GM10248 (cell line): ENCODE data around the gene CLMN.

Source experiments
- CTCF ChIA-PET: fragments of 300-600 bp; sonication (Branson Sonifier 250); formaldehyde crosslinking; extraction: SDS; loops from one replicate; lab custom pipeline; 2021; ENCODE audit warnings: antibody characterized with exemption; lab: Yijun Ruan, JAX
- POLR2A ChIA-PET: fragments of 350-650 bp; sonication (Branson Sonifier 250); formaldehyde crosslinking; extraction: SDS; loops from one replicate; lab custom pipeline; 2020; ENCODE audit warnings: antibody characterized with exemption; lab: Yijun Ruan, JAX
- DNase-seq: peaks from one replicate; pipeline ENCODE4 v3.0.0; 2012; ENCODE audit errors: extremely low spot score
- TF ChIP-seq, protein P1 (sequence below): IDR thresholded peaks from 2 replicates; pipeline ENCODE4 v1.5.1; 2012; ENCODE audit warnings: mild to moderate bottlenecking, low read depth; ENCODE audit errors: extremely low read depth, missing control alignments, control extremely low read depth

Gene CLMN

DNA sequence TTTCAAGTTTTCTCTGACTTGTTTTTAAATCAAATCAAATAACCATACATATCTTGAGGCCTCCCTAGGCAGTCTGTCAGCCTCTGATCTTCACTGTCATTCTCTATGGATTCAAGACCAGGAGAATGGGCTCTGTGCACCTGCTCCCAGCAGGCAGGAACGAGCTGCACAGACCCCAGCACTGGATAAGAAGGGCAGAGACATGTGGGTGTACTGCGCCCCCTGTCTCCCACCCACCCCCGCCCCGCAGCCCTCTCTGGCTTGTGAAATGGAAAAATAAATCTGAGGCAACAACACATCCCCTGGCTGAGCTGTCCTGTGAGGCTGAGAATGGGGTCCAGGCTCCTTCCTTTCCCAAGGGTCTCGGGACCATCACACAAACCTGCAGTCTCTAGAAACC, 26.3 kb downstream of the CLMN start:
- POLR2A ChIA-PET = no interaction called here
- CTCF ChIA-PET = no interaction called here
- TF ChIP-seq, protein P1, sequence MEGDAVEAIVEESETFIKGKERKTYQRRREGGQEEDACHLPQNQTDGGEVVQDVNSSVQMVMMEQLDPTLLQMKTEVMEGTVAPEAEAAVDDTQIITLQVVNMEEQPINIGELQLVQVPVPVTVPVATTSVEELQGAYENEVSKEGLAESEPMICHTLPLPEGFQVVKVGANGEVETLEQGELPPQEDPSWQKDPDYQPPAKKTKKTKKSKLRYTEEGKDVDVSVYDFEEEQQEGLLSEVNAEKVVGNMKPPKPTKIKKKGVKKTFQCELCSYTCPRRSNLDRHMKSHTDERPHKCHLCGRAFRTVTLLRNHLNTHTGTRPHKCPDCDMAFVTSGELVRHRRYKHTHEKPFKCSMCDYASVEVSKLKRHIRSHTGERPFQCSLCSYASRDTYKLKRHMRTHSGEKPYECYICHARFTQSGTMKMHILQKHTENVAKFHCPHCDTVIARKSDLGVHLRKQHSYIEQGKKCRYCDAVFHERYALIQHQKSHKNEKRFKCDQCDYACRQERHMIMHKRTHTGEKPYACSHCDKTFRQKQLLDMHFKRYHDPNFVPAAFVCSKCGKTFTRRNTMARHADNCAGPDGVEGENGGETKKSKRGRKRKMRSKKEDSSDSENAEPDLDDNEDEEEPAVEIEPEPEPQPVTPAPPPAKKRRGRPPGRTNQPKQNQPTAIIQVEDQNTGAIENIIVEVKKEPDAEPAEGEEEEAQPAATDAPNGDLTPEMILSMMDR = no peak
- DNase-seq = no peak

DNA sequence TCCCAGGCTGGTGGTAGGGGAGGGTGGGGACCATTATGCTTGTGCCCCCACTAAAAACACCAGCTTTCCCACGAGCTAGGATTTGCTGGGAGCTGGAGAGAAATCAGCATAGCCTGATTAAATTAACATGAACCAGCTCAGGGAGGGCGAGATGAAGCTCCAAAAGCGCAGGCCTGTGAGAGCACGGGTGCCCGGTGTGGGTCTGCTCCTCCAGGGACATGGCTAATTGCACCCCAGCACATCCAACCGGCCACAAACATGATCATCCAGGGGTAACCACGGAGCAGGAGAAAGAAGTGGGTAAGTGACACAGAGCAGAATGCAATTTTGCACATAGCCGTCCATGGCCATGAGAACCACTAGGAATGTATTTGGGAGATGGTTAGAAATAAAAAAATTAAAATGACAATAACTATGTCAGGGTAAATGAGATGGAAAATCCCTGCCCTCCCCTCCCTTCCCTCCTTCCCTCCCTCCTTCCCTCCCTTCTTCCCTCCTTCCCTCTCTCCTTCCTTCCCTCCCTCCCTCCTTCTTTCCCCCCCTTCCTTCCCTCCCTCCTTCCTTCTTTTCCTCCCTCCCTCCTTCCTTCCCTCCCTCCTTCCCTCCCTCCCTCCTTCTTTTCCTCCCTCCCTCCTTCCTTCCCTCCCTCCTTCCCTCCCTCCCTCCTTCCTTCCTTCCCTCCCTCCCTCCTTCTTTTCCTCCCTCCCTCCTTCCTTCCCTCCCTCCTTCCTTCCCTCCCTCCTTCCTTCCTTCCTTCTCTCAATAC, 26.9 kb downstream of the CLMN start:
- CTCF ChIA-PET = interaction anchor here (2.4 kb wide), 1 partner anchor 13 kb away, joined by 5 read pairs; no protein-coding TSS in a partner anchor
- TF ChIP-seq, protein P1 = no peak
- POLR2A ChIA-PET = no interaction called here
- DNase-seq = no peak

DNA sequence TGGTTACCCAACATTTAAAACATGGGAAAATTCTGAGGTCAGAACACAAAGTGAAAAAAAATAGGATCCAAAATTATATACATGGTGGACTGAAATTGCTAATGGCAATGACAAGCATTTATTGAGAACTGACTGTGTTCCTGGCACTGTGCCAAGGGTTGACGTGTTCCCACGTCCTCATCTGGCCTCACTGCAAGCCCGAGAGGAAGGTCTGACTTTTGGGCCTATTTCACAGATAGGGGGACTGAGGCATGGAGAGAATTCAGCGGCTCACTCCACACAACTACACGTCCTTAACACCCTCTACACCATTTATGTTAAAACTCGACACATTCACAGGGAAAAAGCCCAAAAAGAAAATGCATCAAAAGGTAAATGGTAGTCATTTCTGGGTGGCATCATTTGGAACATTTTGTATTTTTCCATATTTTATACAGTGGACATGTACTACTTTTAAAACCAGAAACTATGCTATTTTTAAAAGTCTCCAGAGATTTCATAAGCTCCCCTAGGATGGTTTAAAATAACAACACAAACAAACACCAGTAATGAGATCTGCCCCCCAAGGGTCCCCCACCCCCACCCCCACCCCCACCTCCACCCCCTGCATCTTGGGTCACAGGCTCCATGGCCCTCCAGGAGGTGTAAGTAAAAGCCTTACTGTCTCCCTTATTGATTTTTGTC, 27.7 kb downstream of the CLMN start:
- TF ChIP-seq, protein P1 = no peak
- ChIA-PET POLR2A (interaction anchor here (0.6 kb wide), 2 partner anchors 39 to 655 kb away, joined by 3 read pairs; no protein-coding TSS in a partner anchor), CTCF (interaction anchor here (2.4 kb wide), 1 partner anchor 14 kb away, joined by 5 read pairs; no protein-coding TSS in a partner anchor)
- peak; percentile 45 for DNase-seq

DNA sequence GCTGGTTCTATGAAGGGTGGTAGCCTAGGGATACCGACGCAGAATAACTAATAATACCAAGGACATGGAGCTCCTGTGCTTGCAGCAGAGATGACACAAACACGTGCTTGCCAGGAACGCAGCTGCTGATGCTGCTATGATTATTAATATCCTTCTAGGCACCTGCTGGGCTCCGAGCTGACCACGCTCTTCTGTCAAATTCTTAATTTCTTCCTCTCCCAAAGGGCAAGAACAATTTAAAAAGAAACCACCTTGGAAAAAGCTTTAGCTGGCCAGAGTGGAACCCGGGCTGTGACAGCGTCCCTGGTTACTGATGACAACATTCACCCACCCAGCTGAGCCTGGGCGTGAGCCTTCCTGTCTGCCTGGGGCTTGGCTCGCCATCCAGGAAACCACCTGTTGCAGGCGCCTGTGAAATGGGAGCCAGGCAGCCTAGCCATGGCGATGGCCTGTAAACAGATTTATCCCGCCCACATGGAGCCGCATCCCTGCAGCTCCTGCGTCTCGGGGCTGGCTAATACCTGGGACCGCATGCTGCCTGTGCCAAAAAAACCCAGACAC, 28.8 kb downstream of the CLMN start:
- ChIA-PET CTCF (interaction anchor here (2.4 kb wide), 1 partner anchor 15 kb away, joined by 5 read pairs; no protein-coding TSS in a partner anchor), POLR2A (no interaction called here)
- TF ChIP-seq, protein P1 = no peak
- DNase-seq = peak; percentile 57

DNA sequence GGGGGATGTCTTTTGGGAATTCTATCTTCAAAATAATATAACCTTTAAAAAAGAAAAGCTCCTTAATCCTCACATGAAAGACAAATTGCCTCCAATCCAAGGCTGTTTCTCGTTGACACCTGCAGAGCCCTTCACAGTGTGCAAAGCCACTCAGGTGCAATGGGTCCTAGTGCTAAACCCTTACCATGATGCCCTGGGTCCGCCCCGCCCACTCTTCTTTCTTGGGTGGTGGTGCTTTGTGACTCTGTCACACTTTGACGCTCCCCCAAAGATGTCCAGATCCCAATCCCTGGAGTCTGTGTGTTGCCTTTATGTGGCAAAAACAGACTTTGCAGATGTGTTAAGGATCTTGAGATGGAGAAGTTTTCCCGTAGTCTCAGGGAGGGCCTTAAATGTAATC, 29.7 kb downstream of the CLMN start:
- CTCF ChIA-PET = no interaction called here
- TF ChIP-seq, protein P1 = no peak
- POLR2A ChIA-PET = no interaction called here
- no peak for DNase-seq

DNA sequence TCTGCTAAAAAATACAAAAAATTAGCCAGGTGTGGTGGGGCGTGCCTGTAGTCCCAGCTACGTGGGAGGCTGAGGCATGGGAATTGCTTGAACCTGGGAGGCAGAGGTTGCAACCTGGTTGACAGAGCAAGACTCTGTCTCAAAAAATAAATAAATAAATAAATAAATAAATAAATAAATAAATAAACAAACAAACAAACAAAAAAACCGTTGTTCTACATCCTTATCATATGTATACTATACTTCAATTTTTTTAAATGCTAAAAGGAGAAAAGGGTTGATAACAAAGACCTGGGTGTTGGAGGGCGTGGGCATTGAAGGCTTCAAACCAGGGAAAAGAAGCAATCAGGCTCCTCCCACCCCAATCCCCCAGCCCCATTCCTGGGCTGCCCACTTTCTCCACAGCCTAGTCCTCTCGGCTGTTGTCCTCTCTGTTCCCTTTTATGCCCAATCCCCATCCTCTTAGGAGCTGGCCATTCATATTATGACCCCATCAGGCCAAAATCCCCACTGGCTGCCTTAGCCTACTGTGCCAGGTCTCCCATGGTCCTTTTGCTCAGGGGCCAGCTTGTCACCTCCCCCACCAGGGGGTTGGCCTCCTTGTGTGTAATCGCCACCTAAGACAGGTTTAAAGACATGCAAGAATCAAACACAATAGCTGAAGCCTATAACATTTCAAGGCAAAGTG, 30.2 kb downstream of the CLMN start:
- ChIA-PET CTCF (interaction anchor here (0.8 kb wide), 1 partner anchor 39 kb away, joined by 3 read pairs; no protein-coding TSS in a partner anchor), POLR2A (no interaction called here)
- TF ChIP-seq, protein P1 = no peak

More for the DNA sequence above, 30.2 kb downstream of the CLMN start:
- no peak for DNase-seq
